Keratinocyte (primary cell): ENCODE measurements around the gene PLA2G6. TPM values are rescaled to one million over a fixed set of nuclear protein-coding genes. Genes with fewer than 3 reads are reported as not detected.

Experiments used
- DNase-seq: peaks from one replicate; pipeline ENCODE4 v3.0.0-alpha.2; 2011; ENCODE audit warnings: low read depth, missing footprints, low spot score
- FAIRE-seq: peaks from 2 replicates; lab custom pipeline; 2011; peaks lifted over from hg19 to GRCh38; lab: Jason Lieb, UNC
- H2AFZ ChIP-seq: 2 replicates; pipeline ENCODE4 v1.6.0; 2012; ENCODE audit warnings: low read length, control low read depth, inconsistent platforms; ENCODE audit not compliant: control insufficient read depth
- H3K27ac ChIP-seq: 2 replicates; pipeline ENCODE4 v1.5.1; 2011; ENCODE audit warnings: low read length; ENCODE audit not compliant: control insufficient read depth, insufficient read depth
- H3K27me3 ChIP-seq: 3 replicates; pipeline ENCODE4 v1.6.0; 2011; ENCODE audit warnings: low read length; ENCODE audit not compliant: control insufficient read depth, insufficient read depth; ENCODE audit errors: extremely low read depth
- H3K36me3 ChIP-seq, 2 experiments: 2 replicates in 1 of 2; 3 replicates in 1 of 2; pipeline ENCODE4 v1.5.1; 2011; ENCODE audit warnings: low read length in 2 of 2, mild to moderate bottlenecking in 1 of 2; ENCODE audit not compliant: control insufficient read depth in 2 of 2, insufficient read depth in 2 of 2; ENCODE audit errors: extremely low read depth in 1 of 2
- H3K4me1 ChIP-seq: 3 replicates; pipeline ENCODE4 v1.5.1; 2011; ENCODE audit warnings: low read length; ENCODE audit not compliant: control insufficient read depth, insufficient read depth; ENCODE audit errors: extremely low read depth
- H3K4me2 ChIP-seq: 3 replicates; pipeline ENCODE4 v1.6.0; 2011; ENCODE audit warnings: low read depth, low read length; ENCODE audit not compliant: control insufficient read depth, insufficient read depth; ENCODE audit errors: extremely low read depth
- H3K4me3 ChIP-seq, 3 experiments: fragments of 200-600 bp in 1 of 3; sonication (generic) in 1 of 3; 2 replicates in 2 of 3; 3 replicates in 1 of 3; pipeline ENCODE4 v1.5.1; 2011 to 2016; ENCODE audit warnings: low read length in 3 of 3, mild to moderate bottlenecking in 3 of 3, control low read depth in 2 of 3, inconsistent platforms in 1 of 3, low read depth in 1 of 3, mixed read lengths in 1 of 3, mixed run types in 1 of 3, moderate library complexity in 1 of 3; ENCODE audit not compliant: control insufficient read depth in 2 of 3, insufficient read depth in 2 of 3; ENCODE audit errors: extremely low read depth in 1 of 3
- H3K79me2 ChIP-seq: 2 replicates; pipeline ENCODE4 v1.6.0; 2012; ENCODE audit warnings: low read length; ENCODE audit not compliant: control insufficient read depth, insufficient read depth
- H3K9ac ChIP-seq: 3 replicates; pipeline ENCODE4 v1.6.0; 2011; ENCODE audit warnings: low read length; ENCODE audit not compliant: control insufficient read depth, insufficient read depth; ENCODE audit errors: extremely low read depth
- H3K9me1 ChIP-seq: 3 replicates; pipeline ENCODE4 v1.6.0; 2011; ENCODE audit warnings: low read length; ENCODE audit not compliant: control insufficient read depth, insufficient read depth; ENCODE audit errors: extremely low read depth
- H3K9me3 ChIP-seq: 2 replicates; pipeline ENCODE4 v1.5.1; 2012; ENCODE audit warnings: low read depth, low read length; ENCODE audit not compliant: control insufficient read depth
- H4K20me1 ChIP-seq: 3 replicates; pipeline ENCODE4 v1.6.0; 2011; ENCODE audit warnings: low read length; ENCODE audit not compliant: control insufficient read depth, insufficient read depth; ENCODE audit errors: extremely low read depth
- EZH2 ChIP-seq: IDR thresholded peaks from one replicate; pipeline ENCODE4 v1.6.1; 2012; ENCODE audit warnings: inconsistent platforms, mild to moderate bottlenecking, low read length, moderate library complexity
- dilution Hi-C: fragments of 300-500 bp; cut with MboI; formaldehyde crosslinking; loops from one replicate; pipeline ENCODE4 v1.7.0; 2020; ENCODE audit warnings: low sequenced_read_pairs; ENCODE audit not compliant: extremely low pct_ligation_motif_present
- polyA plus RNA-seq, 5 experiments: library from polyadenylated mRNA; depleted of rRNA in 3 of 5; stranded (reverse) in 3 of 5; stranded (forward) in 1 of 5; unstranded in 1 of 5; fragments of >200 nt; gene quantifications; 1 replicate in 1 of 5; 2 replicates in 3 of 5; 3 replicates in 1 of 5; pipeline versions ENCODE4 v1.2.1 to v1.2.3, GENCODE V29; 2011 to 2012; ENCODE audit warnings: missing spikeins in 2 of 5, low read depth in 1 of 5, low replicate concordance in 1 of 5
- TF ChIP-seq, protein P1 (sequence below), 3 experiments: IDR thresholded peaks in 1 of 3; conservative IDR thresholded peaks in 1 of 3; optimal IDR thresholded peaks in 1 of 3; 2 replicates in 2 of 3; 3 replicates in 1 of 3; pipeline versions ENCODE3 to v1.5.1; 2011; ENCODE audit warnings: low read length in 3 of 3, mild to moderate bottlenecking in 3 of 3, moderate library complexity in 2 of 3, control low read depth in 1 of 3, inconsistent platforms in 1 of 3; ENCODE audit not compliant: insufficient read depth in 2 of 3; ENCODE audit errors: extremely low read depth in 1 of 3

PLA2G6 gene
- polyA plus RNA-seq, 1 donor (not counting 4 experiments of a cell fraction or from before 2014, with no cell fraction given), result 5.2 TPM

GRCh38 chr22:38138961-38139360 lies 42.7 kb downstream of the PLA2G6 start:
- peaks cover 16% of the 10 kb centered on the region for H3K4me1 ChIP-seq
- TF ChIP-seq EZH2, result no peak
- TF ChIP-seq, protein P1, sequence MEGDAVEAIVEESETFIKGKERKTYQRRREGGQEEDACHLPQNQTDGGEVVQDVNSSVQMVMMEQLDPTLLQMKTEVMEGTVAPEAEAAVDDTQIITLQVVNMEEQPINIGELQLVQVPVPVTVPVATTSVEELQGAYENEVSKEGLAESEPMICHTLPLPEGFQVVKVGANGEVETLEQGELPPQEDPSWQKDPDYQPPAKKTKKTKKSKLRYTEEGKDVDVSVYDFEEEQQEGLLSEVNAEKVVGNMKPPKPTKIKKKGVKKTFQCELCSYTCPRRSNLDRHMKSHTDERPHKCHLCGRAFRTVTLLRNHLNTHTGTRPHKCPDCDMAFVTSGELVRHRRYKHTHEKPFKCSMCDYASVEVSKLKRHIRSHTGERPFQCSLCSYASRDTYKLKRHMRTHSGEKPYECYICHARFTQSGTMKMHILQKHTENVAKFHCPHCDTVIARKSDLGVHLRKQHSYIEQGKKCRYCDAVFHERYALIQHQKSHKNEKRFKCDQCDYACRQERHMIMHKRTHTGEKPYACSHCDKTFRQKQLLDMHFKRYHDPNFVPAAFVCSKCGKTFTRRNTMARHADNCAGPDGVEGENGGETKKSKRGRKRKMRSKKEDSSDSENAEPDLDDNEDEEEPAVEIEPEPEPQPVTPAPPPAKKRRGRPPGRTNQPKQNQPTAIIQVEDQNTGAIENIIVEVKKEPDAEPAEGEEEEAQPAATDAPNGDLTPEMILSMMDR (optimal IDR thresholded peaks at IDR 0.05 in 1 of 3, IDR thresholded peaks at IDR 0.05 in 1 of 3, conservative IDR thresholded peaks at IDR 0.05 in 1 of 3; ENCODE audit: extremely low read depth in 1 of 3, insufficient read depth in 2 of 3, low read length in 3 of 3), result no peak
- H3K9me3 ChIP-seq, result no peaks in the 10 kb centered on the region
- no peak overlapping the region for H3K4me2 ChIP-seq
- H3K79me2 ChIP-seq, result no peaks in the 10 kb centered on the region
- no peak overlapping the region for H3K9ac ChIP-seq
- no peaks in the 10 kb centered on the region for H3K27me3 ChIP-seq
- H3K4me3 ChIP-seq, result no peak overlapping the region
- no peaks in the 10 kb centered on the region for H3K9me1 ChIP-seq
- FAIRE-seq, result no peak
- H4K20me1 ChIP-seq, result no peaks in the 10 kb centered on the region
- DNase-seq, result no peak
- dilution Hi-C loops, result no loop called here
- no peak overlapping the region for H3K27ac ChIP-seq
- no peaks in the 10 kb centered on the region for H3K36me3 ChIP-seq
- H2AFZ ChIP-seq, result no peak overlapping the region

DNA sequence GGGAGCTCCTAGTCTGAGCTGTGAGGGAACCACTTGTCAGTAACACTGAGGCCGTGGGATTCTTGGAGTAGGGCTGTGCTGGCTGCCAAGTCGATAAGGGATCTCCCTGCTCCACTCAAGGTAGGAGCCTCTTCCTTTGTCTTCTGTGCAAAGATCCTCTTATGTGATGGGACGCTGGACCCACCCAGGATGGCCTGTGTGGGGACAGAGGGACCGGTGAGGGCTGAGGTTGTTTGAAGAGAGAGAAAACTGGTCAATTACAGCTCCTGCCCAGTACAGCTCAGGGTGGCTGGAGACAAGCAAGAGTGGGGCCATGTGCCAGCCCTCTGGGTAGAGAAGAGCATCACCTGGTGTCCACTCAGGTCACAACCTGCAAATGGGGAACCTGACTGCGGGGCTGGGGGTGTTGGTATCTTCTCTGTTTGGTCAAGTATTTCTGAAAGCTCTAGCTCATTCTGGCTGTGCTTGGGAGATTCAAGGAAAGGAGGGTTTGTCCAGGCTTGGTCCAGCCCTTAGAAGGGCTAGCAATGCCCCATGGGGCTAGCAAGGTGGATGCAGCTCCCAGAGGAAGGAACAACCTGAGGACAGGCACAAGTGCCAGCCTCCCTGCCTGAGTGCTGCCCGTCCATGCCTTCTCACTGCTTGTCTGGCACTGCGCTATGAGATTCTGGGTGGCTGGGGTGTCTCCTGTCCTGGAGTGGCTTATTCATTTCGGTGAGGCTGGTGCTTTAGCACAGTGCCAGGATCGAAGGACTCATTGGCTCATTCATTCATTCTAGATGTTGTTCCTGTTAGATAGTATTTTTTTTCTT lies 43.5 kb downstream of the PLA2G6 start:
- Histone ChIP-seq H3K9ac (no peak overlapping the region), H3K27ac (no peak overlapping the region), H3K79me2 (no peaks in the 10 kb centered on the region), H3K9me1 (no peaks in the 10 kb centered on the region), H3K36me3 (peaks cover 0 to 5% of the 10 kb centered on the region in 2 experiments), H3K27me3 (no peaks in the 10 kb centered on the region), H3K4me1 (peaks cover 13% of the 10 kb centered on the region), H4K20me1 (no peaks in the 10 kb centered on the region), H3K9me3 (no peaks in the 10 kb centered on the region), H3K4me2 (no peak overlapping the region), H3K4me3 (no peak overlapping the region), H2AFZ (no peak overlapping the region)
- DNase-seq, result no peak
- TF ChIP-seq, protein P1 (optimal IDR thresholded peaks at IDR 0.05 in 1 of 3, IDR thresholded peaks at IDR 0.05 in 1 of 3, conservative IDR thresholded peaks at IDR 0.05 in 1 of 3; ENCODE audit: extremely low read depth in 1 of 3, insufficient read depth in 2 of 3, low read length in 3 of 3), result no peak
- no peak for TF ChIP-seq EZH2
- FAIRE-seq, result no peak
- dilution Hi-C loops, result no loop called here
